NCI-H2196 (cell line): ENCODE data around the gene DRAXIN.
A peak's percentile ranks its signal among the peaks of the same experiment; 100 is the strongest.

Source experiments
- DNase-seq: peaks from one replicate; lab custom pipeline; 2025; ENCODE audit not compliant: unreplicated experiment; lab: John Stamatoyannopoulos, UW

DRAXIN gene

DNA sequence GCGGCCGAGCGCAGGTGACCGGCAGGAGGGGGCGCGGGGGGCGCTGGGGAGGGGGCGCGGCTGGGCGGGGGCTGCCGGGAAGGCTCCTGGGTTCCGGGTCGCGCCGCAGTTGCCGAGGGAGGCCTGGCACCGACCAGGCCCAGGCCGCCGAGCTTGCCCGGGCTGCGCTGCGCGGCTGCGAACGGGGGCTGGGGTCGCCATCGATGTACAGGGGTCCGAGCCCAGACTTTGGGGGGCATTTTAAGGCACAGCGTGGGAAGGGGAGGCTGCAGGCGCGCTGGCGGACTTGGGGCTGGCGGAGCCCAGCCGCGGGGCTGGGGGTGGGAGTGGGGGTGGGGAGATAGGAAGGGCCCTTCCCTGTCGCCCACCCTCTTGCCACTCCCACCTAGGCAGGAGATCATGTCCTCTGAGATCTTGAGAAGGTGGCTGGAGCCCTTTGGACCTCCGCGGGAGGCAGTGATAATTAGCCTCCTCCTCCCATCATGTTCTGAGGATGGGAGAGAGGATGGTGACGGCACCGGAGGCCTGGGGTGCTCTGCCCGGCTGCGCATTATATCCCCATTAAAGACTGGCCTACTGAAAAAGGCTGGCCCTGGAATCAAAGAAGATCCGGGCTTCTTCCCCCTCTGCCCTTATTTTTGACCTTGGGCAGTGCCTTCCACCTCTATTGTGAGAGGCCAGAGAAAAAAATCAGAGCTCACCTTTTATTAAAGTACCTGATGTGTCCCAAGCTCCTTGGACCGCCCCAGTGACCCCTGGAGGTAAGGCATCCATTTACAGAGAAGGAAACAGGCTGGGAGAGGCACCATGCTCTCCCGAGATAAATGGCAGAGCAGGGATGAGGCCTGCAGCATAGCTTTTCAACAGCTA lies 36.3 kb upstream of the DRAXIN start:
- DNase-seq = no peak

DNA sequence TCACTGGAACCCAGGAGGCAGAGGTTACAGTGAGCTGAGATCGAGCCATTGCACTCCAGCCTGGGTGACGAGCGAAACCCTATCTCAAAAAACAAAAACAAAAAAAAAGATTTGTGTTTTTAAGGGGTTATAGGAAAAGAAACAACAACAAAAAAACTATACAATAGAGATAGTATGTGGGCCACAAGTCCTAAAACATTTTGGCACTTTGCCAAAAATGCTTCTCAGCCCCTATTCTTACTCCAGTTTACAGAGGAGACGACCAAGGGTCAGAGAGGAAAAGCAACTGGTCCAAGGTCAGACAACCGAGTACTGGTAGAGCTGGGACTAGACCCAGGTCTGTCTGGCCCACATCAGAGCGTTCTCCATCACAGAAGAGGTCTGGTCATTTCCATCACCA lies 33.9 kb upstream of the DRAXIN start:
- DNase-seq = no peak

DNA sequence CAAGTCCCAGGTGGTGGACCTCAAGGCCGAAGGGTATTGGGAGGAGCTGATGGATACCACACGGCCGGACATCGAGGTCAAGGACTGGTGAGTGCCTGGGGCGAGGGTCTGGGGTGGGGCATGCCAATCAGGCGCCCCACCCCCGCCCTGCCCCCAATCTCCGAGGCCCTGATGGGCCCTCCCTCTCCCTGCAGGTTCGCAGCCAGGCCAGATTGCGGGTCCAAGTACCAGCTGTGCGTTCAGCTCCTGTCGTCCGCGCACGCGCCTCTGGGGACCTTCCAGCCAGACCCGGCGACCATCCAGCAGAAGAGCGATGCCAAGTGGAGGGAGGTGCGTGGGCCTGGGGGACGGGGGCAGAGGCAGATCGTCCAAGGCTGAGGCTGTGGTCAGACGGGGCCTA lies 33.0 kb upstream of the DRAXIN start:
- DNase-seq = no peak

DNA sequence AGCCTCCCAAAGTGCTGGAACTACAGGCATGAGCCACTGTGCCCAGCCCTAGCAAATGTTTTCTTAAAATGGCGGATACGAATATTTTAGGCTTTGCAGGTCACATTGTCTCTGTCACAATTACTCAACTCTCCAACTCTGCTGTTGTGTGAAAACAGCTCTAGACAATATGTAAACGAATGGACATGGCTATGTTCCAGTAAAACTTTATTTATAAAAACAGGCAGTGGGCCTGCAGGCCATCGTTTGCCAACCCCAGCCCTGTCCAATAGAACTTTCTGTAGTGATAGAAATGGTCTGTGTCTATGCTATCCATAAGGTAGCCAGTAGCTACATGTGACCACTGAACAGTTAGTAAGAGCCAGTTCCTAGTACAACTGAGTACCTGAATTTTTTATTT lies 31.8 kb upstream of the DRAXIN start:
- DNase-seq = no peak

DNA sequence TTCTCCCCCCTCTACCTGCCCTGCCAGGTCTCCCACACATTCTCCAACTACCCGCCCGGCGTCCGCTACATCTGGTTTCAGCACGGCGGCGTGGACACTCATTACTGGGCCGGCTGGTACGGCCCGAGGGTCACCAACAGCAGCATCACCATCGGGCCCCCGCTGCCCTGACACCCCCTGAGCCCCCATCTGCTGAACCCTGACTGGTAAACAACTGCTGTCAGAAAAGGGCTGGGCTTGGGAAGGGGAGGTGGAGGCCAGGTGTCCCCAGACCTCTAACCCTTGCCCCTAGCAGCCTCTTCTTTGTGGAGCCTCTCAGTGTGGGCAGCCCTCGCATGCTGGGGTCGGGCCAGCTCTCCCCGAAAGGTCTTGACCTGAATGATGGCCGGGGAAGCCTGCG lies 30.4 kb upstream of the DRAXIN start:
- DNase-seq = no peak

DNA sequence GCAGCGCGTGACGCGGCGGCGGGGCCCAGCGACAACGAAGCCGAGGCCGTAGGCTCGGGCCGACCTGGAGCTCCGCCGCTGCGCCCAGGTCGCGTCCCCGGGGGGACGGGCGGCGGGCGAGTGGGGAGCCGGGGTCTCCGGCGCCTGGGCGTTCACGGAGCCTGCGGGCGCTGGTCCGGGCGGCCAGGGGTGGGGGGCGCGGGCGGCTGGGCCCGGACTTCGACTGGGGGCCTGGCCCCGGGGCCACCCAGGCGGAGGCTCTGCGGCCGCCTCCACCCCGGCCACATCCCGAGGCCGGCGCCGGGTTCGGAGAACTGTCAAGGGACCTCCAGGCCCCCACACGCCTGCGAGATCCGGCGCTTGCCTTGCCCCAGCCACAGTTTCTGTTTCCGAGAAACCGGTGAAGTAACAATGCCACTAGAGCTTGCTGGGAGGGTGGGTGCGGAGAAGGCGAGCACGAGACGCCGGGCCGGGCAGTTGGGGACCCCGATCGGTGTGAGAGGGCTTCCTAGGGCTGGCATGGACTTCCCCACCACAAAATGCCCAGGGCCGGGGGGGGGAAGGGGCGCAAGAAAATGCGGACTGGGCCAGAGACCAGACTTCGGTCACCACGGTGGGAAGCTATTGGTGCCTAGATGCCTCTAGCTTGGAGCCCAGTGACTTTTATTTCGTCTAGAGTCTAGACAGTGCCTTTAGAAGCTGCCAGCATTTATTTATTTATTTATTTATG lies 27.0 kb upstream of the DRAXIN start:
- peak; percentile 47 for DNase-seq

DNA sequence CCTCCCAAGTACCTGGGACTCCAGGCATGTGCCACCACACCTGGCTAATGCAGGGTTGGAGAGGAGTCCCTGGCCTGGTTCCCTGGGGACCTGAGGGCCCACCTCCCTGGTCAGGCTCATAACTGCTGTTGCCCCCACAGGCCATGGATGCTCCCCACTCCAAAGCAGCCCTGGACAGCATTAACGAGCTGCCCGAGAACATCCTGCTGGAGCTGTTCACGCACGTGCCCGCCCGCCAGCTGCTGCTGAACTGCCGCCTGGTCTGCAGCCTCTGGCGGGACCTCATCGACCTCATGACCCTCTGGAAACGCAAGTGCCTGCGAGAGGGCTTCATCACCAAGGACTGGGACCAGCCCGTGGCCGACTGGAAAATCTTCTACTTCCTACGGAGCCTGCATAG lies 23.0 kb upstream of the DRAXIN start:
- DNase-seq = no peak

DNA sequence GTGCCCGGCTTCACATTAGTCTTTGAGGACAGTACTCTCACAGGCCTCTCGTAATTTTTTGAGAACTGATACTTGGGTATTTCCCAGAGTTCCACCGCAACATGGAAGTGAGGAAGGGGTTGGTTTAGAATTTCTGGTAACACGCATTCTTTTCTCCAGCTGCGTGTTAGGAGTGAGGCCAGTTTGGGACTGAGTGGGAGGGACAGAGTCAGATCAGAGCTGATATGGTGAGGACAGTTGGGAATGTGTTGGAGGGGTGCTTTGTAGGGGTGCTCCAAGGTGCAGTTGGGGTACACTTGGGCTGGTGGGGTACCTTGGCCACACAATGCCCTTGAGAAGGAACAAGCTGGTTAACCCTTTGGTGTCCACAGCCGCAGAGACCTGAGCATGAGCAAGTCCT lies 20.8 kb upstream of the DRAXIN start:
- DNase-seq = no peak

DNA sequence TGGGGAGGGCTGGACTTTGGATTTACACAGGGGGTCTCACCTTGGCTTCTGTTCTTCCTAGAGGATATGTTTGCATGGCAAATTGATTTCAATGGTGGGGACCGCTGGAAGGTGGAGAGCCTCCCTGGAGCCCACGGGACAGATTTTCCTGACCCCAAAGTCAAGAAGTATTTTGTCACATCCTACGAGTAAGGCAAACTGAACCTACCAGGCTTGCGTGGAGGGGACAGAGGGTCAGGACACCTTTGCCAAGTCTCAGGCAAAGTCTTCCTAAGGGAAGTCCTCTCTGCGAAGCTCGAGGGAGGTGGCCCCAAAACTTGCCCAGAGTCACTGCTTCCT lies 20.3 kb upstream of the DRAXIN start:
- DNase-seq = no peak

DNA sequence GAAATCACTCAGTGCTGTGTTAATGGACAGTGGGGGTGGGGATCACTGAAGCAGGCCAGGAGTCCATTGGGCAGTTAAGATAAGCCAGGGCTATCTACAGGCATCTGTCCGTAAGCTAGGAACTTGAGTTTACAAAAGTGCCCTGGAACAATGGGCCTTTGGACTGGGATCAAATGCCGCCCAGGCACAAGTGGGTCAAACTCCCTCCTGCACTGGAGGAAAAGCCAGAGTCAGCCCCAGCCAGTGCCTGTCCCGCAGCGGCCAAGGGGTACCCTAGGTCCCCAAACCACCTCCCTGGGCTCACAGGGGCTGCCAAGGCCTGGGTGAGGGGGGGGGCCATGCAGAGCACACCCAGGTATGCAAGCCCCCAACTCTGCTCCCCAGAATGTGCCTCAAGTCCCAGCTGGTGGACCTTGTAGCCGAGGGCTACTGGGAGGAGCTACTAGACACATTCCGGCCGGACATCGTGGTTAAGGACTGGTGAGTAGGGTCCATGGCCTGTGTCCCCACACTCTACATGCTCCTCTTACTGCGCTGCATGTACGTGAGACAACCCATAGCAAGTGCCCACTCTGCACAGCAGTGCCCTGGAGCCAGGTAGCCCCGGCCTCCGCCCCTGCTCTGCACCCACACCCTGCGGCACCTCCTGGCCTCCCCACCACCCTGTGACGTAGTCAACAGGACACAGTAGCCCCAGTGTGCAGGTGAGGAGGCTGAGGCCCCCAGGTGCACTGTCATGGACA lies 19.8 kb upstream of the DRAXIN start:
- DNase-seq = no peak

DNA sequence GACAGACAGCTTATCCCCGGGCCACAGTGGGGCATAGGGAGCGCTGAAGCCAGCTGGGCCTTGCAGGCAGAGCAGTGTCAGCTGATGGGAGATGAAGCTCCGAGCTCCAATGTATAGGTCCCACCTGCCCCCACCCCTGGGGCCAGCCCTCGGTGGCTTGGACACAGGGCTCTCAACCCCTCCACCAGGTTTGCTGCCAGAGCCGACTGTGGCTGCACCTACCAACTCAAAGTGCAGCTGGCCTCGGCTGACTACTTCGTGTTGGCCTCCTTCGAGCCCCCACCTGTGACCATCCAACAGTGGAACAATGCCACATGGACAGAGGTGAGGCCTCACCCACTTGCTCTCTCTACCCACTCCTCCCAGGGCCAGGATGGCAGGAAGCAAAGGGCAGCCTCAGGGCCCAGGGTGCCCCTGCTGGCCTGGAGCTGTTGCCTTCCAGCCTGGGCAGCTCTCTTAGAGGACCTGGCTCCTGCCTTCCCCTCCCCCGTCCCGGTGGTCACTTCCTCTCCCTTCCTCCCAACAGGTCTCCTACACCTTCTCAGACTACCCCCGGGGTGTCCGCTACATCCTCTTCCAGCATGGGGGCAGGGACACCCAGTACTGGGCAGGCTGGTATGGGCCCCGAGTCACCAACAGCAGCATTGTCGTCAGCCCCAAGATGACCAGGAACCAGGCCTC lies 18.3 kb upstream of the DRAXIN start:
- DNase-seq = no peak

DNA sequence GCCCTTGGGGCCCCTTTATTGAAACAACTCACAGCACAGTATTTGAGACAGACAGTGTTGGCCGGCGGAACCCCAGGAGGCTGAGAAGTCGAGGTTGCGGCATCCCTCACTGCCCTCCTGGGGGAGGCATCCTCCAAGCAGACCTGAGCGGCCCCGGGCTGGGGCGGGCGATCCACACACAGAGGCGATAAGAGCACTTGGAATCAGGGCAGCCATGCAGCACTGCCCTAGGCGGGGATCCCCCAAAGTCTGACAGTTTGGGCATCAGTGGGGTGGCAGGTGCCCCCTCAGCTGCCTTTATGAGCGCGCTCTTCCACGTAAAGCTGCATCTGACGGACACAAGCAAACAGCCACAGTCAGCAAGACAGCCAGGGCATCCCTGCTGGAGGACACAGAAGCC lies 17.0 kb upstream of the DRAXIN start:
- DNase-seq = no peak

DNA sequence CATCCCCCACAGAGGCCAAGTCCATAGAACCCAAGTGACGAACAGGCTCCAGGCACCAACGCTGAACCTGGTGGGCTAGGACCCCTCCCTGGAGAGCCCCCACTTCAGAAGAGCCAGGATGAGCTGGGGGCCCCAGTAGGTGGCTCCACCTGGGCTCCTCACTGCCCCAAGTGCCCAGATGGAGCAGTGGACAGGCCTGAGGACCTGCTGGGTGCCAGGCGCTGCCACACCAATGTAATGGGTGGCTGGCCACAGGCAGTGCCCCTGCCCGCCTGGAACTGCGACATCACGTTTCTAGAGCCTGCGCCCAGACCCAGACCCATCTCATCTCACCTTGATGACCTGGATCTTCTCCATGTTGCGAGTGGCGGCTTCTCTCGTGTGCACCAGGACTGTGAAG lies 16.2 kb upstream of the DRAXIN start:
- no peak for DNase-seq

DNA sequence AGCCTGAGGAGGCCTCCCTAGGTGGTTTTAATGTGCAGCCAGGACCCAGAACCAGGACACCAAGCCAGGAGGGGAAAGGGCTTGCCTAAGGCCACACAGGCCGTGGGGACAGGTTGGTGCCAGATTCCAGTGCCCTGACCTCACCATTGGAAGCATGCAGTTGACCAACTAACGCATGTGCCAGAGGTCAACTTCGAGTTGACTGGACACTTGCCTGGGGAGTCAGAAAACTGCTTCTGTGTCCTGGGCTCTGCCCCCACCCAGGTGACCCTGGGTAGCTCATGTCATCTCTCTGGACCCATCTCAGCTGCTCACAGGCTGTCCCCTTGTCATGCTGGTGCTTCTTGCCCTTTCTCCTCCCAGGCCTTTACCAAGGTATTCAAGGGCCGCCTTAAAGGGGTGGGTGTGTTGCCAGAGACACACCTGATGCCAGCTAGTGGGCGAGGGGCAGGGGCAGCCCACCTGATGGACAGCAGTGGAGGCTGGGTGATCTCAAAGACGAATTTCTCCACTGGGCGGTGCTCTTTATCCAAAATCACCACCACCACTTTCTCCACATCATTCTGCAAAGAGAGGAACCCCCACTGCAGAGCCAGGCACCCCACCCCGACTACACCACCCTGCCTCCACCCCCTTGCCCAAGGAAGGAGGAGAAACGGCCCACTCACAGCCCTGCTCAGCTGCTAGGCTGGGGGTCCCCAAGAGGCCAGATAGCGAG lies 15.0 kb upstream of the DRAXIN start:
- DNase-seq = no peak

DNA sequence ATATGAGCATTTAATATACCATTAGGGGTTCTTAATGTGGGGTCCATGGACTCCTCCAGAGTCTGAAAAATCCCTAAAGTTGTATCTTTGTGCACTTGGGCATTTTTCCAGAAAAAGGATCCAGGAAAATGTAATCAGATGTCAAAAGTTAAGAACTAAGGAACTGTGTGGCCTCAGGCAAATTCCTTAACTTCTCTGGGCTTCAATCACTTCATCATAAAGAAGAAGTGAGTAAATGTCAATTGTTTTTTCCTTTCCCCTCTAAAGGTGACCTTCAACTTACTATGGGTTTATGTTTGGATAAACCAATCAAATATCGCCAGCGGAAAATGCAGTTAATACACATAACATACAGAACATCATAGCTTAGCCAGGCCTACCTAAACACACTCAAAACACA lies 13.1 kb upstream of the DRAXIN start:
- no peak for DNase-seq

DNA sequence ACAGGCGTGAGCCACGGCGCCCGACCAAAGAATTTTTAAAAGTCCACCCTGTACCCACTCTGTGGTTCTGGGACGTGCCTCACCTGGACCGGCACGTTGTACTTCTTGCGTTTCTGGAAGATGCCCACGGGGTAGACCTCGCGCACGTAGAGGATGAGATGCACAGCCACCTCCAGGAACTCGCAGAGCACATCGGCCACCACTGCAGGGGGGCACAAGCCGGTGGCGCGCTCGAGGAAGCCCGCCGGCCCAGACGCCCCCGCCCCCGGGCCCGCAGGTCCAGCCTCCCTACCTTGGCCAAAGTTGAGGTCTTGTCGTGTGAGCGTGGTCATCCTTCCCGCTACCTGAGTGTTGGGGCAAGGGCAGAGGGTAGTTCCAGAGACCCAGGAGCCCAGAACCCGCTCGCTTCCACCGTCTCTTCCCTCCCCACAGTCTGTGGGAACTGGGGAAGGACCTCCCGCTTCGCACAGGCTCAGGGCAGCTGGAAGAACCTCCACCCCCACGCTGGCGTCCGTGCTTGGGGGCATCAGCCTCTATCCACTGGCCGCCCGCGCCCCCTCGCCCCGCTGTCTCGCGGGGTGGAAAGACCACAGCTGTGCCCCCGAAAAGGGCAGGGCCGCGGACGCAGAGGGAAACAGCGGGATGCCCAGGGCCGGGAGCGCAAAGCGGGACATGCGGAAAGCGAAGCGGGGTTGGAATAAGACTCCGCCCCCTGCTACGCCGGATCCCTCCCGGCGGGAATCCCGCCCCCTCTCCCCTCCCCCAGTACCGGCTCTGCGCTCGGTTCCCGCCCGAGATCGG lies 11.0 kb upstream of the DRAXIN start:
- no peak for DNase-seq

DNA sequence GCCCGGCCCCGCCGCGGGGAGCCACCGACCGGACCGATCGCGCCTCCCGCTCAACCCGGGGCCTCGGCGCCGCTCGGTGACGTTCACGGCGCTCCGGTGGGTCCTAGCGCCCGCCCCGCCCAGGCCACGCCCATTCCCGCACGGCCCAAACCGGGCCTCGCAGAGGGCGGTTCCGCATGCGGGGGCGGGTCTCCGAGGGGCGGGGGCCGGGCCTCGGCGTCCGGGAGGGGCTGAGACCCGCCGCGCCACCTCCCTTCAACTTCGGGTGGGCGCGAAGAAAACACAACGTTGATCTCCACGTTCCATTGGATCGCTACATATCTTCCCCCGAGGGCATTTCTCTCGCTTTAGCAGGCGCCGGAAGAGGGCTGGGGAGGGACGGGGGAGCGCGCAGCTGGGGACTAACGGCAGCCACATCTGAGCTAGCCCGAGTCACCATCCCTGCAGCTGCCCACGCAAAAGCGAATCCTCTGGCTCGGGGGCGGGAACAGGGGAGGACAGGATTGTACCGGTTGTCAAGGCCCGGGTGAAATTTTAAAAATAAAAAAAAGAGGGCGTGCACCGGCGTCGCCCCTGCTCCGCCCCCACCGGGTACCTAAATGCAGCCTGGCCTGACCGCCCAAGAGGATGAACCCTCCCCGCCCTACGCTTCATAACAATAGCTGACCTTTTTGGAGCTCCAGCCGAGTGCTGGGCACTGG lies 10.3 kb upstream of the DRAXIN start, which contains the start of gene MAD2L2:
MAD2L2 (minus strand) TSS at position 78 of the 701 bp plus-strand sequence. CDS start 547 bp downstream, outside the sequence.
- DNase-seq = peak; percentile 91

DNA sequence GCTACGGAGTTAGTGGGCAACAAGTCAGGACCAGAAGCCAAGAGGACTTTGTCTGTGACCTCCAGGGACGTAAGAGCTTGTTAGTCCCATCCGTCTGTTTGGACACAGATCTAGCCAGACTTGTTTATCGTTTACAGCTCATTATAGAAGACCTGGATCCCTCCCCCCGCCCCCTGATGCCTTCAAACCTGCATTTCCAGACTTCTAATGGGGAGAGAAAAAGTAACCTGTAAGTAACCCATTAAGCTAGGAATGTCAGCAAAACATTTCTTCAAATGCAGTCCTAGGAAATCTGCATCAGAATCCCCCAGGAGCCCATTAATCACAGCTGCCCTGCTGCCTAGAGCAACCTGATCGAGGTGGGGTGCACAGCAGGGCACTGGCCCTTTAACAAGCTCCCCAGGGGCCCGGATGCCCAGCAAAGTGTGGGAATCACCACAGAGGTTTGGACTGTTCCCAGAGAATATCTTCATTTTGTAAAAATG lies 9.2 kb upstream of the DRAXIN start:
- DNase-seq = no peak

DNA sequence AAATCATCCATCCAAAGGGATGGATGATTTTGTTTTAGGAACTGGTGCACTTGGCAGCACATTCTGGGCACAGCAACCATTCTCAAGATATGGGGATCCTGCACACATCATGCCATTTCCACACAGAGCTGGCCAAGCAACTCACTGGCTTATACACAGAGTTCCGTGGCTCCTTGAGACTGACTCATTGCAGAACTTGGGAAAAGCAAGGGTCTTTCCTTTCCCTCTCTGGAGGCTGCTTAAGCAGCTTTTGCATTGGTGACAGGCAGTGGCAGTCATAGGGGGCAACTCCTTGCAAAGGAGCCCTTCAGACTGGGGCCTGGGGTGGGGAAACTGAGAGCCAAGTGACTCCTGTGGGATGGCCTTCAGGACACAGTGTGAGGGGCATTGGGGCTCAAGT lies 8.7 kb upstream of the DRAXIN start:
- no peak for DNase-seq
